Mucosa of gallbladder (tissue), 1 donor: Measurements from ENCODE around the gene DKK3. TPM values are rescaled to one million over a fixed set of nuclear protein-coding genes. Genes with fewer than 3 reads are reported as not detected.

ENCODE experiments used
- DNase-seq: peaks from one replicate; pipeline ENCODE4 v3.0.0-alpha.2; 2020; ENCODE audit warnings: low spot score
- total RNA-seq: library from RNA; stranded (reverse); gene quantifications from one replicate; pipeline ENCODE4 v1.2.1, GENCODE V29; 2021
- donor health status: DM: no; HTN: no; CAD: no.

The DKK3 gene
- total RNA-seq, 1 donor from 2014 or later, result 80.0 TPM

- no peak for DNase-seq
These were observed 4.6 kb downstream of the DKK3 start for GRCh38 chr11:12003815-12004214.

GRCh38 chr11:12003336-12003735 lies 5.1 kb downstream of the DKK3 start:
- DNase-seq, result no peak

GRCh38 chr11:12001186-12001585 lies 7.2 kb downstream of the DKK3 start:
- no peak for DNase-seq

- DNase-seq, result no peak
These were observed 10.2 kb downstream of the DKK3 start for GRCh38 chr11:11998091-11998781.

- no peak for DNase-seq
These were observed 11.4 kb downstream of the DKK3 start for GRCh38 chr11:11997049-11997322.

- no peak for DNase-seq
These were observed 11.9 kb downstream of the DKK3 start for GRCh38 chr11:11996321-11997048.

GRCh38 chr11:11995601-11996000 lies 12.8 kb downstream of the DKK3 start:
- no peak for DNase-seq

GRCh38 chr11:11993839-11994238 lies 14.6 kb downstream of the DKK3 start:
- DNase-seq, result no peak

GRCh38 chr11:11992257-11993212 lies 15.9 kb downstream of the DKK3 start:
- no peak for DNase-seq

GRCh38 chr11:11989774-11990744 lies 18.4 kb downstream of the DKK3 start:
- no peak for DNase-seq

GRCh38 chr11:11988681-11989261 lies 19.7 kb downstream of the DKK3 start:
- no peak for DNase-seq

- DNase-seq, result no peak
These were observed 20.3 kb downstream of the DKK3 start for GRCh38 chr11:11988099-11988651.

- no peak for DNase-seq
These were observed 20.9 kb downstream of the DKK3 start for GRCh38 chr11:11987503-11988022.

- no peak for DNase-seq
These were observed 22.2 kb downstream of the DKK3 start for GRCh38 chr11:11985954-11986949.

GRCh38 chr11:11985016-11985715 lies 23.3 kb downstream of the DKK3 start:
- DNase-seq, result no peak

- no peak for DNase-seq
These were observed 23.9 kb downstream of the DKK3 start for GRCh38 chr11:11984563-11984962.

- no peak for DNase-seq
These were observed 25.0 kb downstream of the DKK3 start for GRCh38 chr11:11983427-11983826.

GRCh38 chr11:11982975-11983374 lies 25.5 kb downstream of the DKK3 start:
- DNase-seq, result no peak
